Caco-2 (cell line): ENCODE results near the gene HAPLN2. TPM values are rescaled to one million over a fixed set of nuclear protein-coding genes. Genes with fewer than 3 reads are reported as not detected.

Source experiments
- Bru-seq: library from RNA; stranded (reverse); fragments of 400-500 nt; gene quantifications from one replicate; lab custom pipeline; 2021; lab: Mats Ljungman, UMichigan
- BruChase-seq, 2 experiments: library from RNA; stranded (reverse); fragments of 400-500 nt; gene quantifications; one replicate each; lab custom pipeline; 2021; lab: Mats Ljungman, UMichigan
- BruUV-seq: library from RNA; stranded (reverse); fragments of 400-500 nt; replicated peaks from 2 replicates; lab custom pipeline; 2021; lab: Mats Ljungman, UMichigan
- CTCF ChIA-PET: fragments of 300-600 bp; sonication (Branson Sonifier 250); formaldehyde crosslinking; loops from one replicate; lab custom pipeline; 2022; ENCODE audit warnings: antibody characterized with exemption; lab: Charles Lee
- POLR2A ChIA-PET: fragments of 300-600 bp; sonication (Branson Sonifier 250); formaldehyde crosslinking; loops from one replicate; lab custom pipeline; 2022; ENCODE audit warnings: antibody characterized with exemption; lab: Charles Lee
- DNase-seq, 2 experiments: peaks; one replicate each; pipeline versions ENCODE4 v3.0.0 to v3.0.0-alpha.2; 2020 to 2022
- H3K27me3 ChIP-seq: replicated peaks from 2 replicates; pipeline ENCODE4 v1.6.0; 2011; ENCODE audit warnings: low read length; ENCODE audit not compliant: control insufficient read depth, insufficient read depth
- H3K36me3 ChIP-seq: 2 replicates; pipeline ENCODE4 v1.5.1; 2011; ENCODE audit warnings: low read length; ENCODE audit not compliant: control insufficient read depth, insufficient read depth
- H3K4me1 ChIP-seq: fragments of 250-450 bp; sonication (Bioruptor Pico); 2 replicates; pipeline ENCODE4 v1.5.1; 2020; ENCODE audit warnings: mild to moderate bottlenecking
- H3K4me3 ChIP-seq: 2 replicates; pipeline ENCODE4 v1.5.1; 2011; ENCODE audit warnings: low read depth, mild to moderate bottlenecking, control low read depth, low read length
- H3K9me3 ChIP-seq: fragments of 250-450 bp; sonication (Bioruptor Pico); 2 replicates; pipeline ENCODE4 v1.5.1; 2020; ENCODE audit warnings: mild to moderate bottlenecking, moderate library complexity
- H3K27ac Mint-ChIP-seq: one replicate; pipeline ENCODE4 v1.8.0; 2022; ENCODE audit warnings: mixed read lengths; ENCODE audit not compliant: unreplicated experiment
- H3K27me3 Mint-ChIP-seq: one replicate; pipeline ENCODE4 v1.8.0; 2022; ENCODE audit warnings: mixed read lengths; ENCODE audit not compliant: insufficient read depth, unreplicated experiment
- H3K36me3 Mint-ChIP-seq: one replicate; pipeline ENCODE4 v1.8.0; 2022; ENCODE audit warnings: mild to moderate bottlenecking, mixed read lengths; ENCODE audit not compliant: insufficient read depth, unreplicated experiment
- H3K4me1 Mint-ChIP-seq: one replicate; pipeline ENCODE4 v1.8.0; 2022; ENCODE audit warnings: low read depth, mixed read lengths; ENCODE audit not compliant: unreplicated experiment
- H3K4me3 Mint-ChIP-seq: one replicate; pipeline ENCODE4 v1.8.0; 2022; ENCODE audit warnings: mild to moderate bottlenecking, moderate library complexity, mixed read lengths; ENCODE audit not compliant: unreplicated experiment
- H3K9me3 Mint-ChIP-seq: one replicate; pipeline ENCODE4 v1.8.0; 2022; ENCODE audit warnings: mixed read lengths; ENCODE audit not compliant: unreplicated experiment
- CTCF ChIP-seq, 2 experiments: fragments of 200-600 bp in 1 of 2; IDR thresholded peaks; 1 replicate in 1 of 2; 2 replicates in 1 of 2; pipeline versions ENCODE4 v1.5.1 to v1.8.0; 2011 to 2022; ENCODE audit warnings: antibody characterized with exemption in 1 of 2, control low read depth in 1 of 2, inconsistent platforms in 1 of 2, low read depth in 1 of 2, low read length in 1 of 2, mild to moderate bottlenecking in 1 of 2, moderate library complexity in 1 of 2; ENCODE audit not compliant: insufficient read depth in 1 of 2, severe bottlenecking in 1 of 2, unreplicated experiment in 1 of 2
- intact Hi-C: fragments of 100-400 bp; cut with micrococcal nuclease; formaldehyde crosslinking; loops from one replicate; pipeline ENCODE4 v1.10.0; 2022; ENCODE audit not compliant: unreplicated experiment
- long read RNA-seq: library from polyadenylated mRNA; stranded (forward); transcript quantifications from one replicate; pipeline ENCODE4 v2.0.0, GENCODE V29; 2022
- total RNA-seq: library from RNA; stranded (reverse); gene quantifications from 2 replicates; pipeline ENCODE4 v1.2.3, GENCODE V29; 2022

HAPLN2 gene
- total RNA-seq (not detected in 2 replicates), Bru-seq, nascent RNA (not detected), BruChase-seq, experiment 1, labeled RNA remaining after a 2-hour chase (percentile 15 among the genes with signal in this experiment), BruChase-seq, experiment 2, labeled RNA remaining after a 6-hour chase (percentile 2 among the genes with signal in this experiment)
- long read RNA-seq = 0 reads

- peak; percentile 60 to 82 for TF ChIP-seq CTCF (IDR thresholded peaks at IDR 0.05; ENCODE audit: insufficient read depth in 1 of 2, low read depth in 1 of 2, low read length in 1 of 2, severe bottlenecking in 1 of 2, unreplicated experiment in 1 of 2)
- CTCF ChIA-PET = interaction anchor here (1.0 to 2.2 kb wide), 6 partner anchors 9 to 309 kb away, joined by 3 to 13 read pairs (median 5); partner anchors contain the start of gene NES
- DNase-seq = peak; percentile 56 to 63
- no peaks in the 10 kb centered on the region for H3K36me3 Mint-ChIP-seq
- Histone ChIP-seq H3K9me3 (no peaks in the 10 kb centered on the region), H3K27me3 (no peaks in the 10 kb centered on the region; the same call in 1 of the 2 replicates), H3K36me3 (no peaks in the 10 kb centered on the region), H3K4me3 (no peak within 1 kb of the TSS), H3K4me1 (0 out of 2 replicates have a peak, but pooled peaks cover under 1% of the 10 kb centered on the region)
- no peak within 1 kb of the TSS for H3K4me3 Mint-ChIP-seq
- H3K4me1 Mint-ChIP-seq = peaks cover 7% of the 10 kb centered on the region
- POLR2A ChIA-PET = interaction anchor here (0.5 to 0.6 kb wide), 2 partner anchors 42 to 107 kb away, joined by 3 to 5 read pairs; no protein-coding TSS in a partner anchor
- BruUV-seq = no TSS peak
- no peaks in the 10 kb centered on the region for H3K9me3 Mint-ChIP-seq
- no peak within 1 kb of the TSS for H3K27ac Mint-ChIP-seq
- H3K27me3 Mint-ChIP-seq = peaks cover 25% of the 10 kb centered on the region
- intact Hi-C loops = no loop called here
These were observed at the start of gene HAPLN2 for GRCh38 chr1:156618853-156619581. TSS of gene HAPLN2 (plus strand) at chr1:156619415. CDS start at chr1:156623491, 4,076 bp downstream.

GRCh38 chr1:156571261-156571852, 47.9 kb upstream of the HAPLN2 start:
- H3K4me3 ChIP-seq = peak overlapping the region; percentile 96
- Mint-ChIP-seq H3K9me3 (no peaks in the 10 kb centered on the region), H3K36me3 (peaks cover 26% of the 10 kb centered on the region), H3K27ac (peak overlapping the region; percentile 83), H3K4me1 (peaks cover 18% of the 10 kb centered on the region), H3K27me3 (no peaks in the 10 kb centered on the region), H3K4me3 (peak overlapping the region; percentile 97)
- intact Hi-C loops = loop anchor here (5.0 kb wide), 1 partner anchor 36 kb away; no protein-coding TSS in a partner anchor
- H3K9me3 ChIP-seq = no peaks in the 10 kb centered on the region
- DNase-seq = no peak
- no peak for TF ChIP-seq CTCF (IDR thresholded peaks at IDR 0.05; ENCODE audit: insufficient read depth in 1 of 2, low read depth in 1 of 2, low read length in 1 of 2, severe bottlenecking in 1 of 2, unreplicated experiment in 1 of 2)
- no peaks in the 10 kb centered on the region for H3K27me3 ChIP-seq
- POLR2A ChIA-PET = no interaction called here
- peaks cover 15% of the 10 kb centered on the region; the same call in 1 of the 2 replicates for H3K4me1 ChIP-seq
- H3K36me3 ChIP-seq = no peaks in the 10 kb centered on the region
- BruUV-seq = no TSS peak
- CTCF ChIA-PET = interaction anchor here (1.2 to 1.3 kb wide), 2 partner anchors 70 to 114 kb away, joined by 3 read pairs; no protein-coding TSS in a partner anchor
